Urinary bladder (tissue), 4 donors: ENCODE results near the gene HTT-AS. TPM values are rescaled to one million over a fixed set of nuclear protein-coding genes. Genes with fewer than 3 reads are reported as not detected.

Experiments used
- DNase-seq: peaks from one replicate; pipeline ENCODE4 v3.0.0-alpha.2; 2015; ENCODE audit errors: extremely low spot score
- H3K27ac ChIP-seq: one replicate; pipeline ENCODE4 v1.5.1; 2013; ENCODE audit warnings: low read depth, mild to moderate bottlenecking, moderate library complexity
- H3K36me3 ChIP-seq: one replicate; pipeline ENCODE4 v1.6.1; 2013; ENCODE audit warnings: mild to moderate bottlenecking, moderate library complexity; ENCODE audit not compliant: insufficient read depth
- H3K4me1 ChIP-seq: one replicate; pipeline ENCODE4 v1.6.1; 2013; ENCODE audit warnings: mild to moderate bottlenecking, moderate library complexity; ENCODE audit not compliant: insufficient read depth
- H3K4me3 ChIP-seq: one replicate; pipeline ENCODE4 v1.5.1; 2013; ENCODE audit warnings: low read depth, low read length
- WGBS: extraction: QIAGEN DNeasy Blood & Tissue Kit; methylation state at CpG from one replicate; pipeline ENCODE4 v1.1.7; 2013; 5-methylcytosine and 5-hydroxymethylcytosine counted together
- polyA plus RNA-seq: library from polyadenylated mRNA; stranded (reverse); fragments of 200-250 nt; gene quantifications from one replicate; pipeline ENCODE4 v1.2.3, GENCODE V29; 2013
- total RNA-seq: library from RNA; depleted of rRNA; stranded (reverse); fragments of >200 nt; gene quantifications from one replicate; pipeline ENCODE4 v1.2.3, GENCODE V29; 2014
- donor health status: healthy with polysubstance abuse.
- donor health status: healthy.

The HTT-AS gene
- total and polyA plus RNA-seq, 2 donors: not detected

- WGBS: 21% methylated on average over 6 of the region's 6 CpGs
- Histone ChIP-seq H3K4me1 (no peaks in the 10 kb centered on the region), H3K36me3 (no peaks in the 10 kb centered on the region), H3K27ac (no peak overlapping the region), H3K4me3 (no peak overlapping the region)
- DNase-seq: no peak
Measured at GRCh38 chr4:3037957-3038461, 36.3 kb downstream of the HTT-AS start.

DNA sequence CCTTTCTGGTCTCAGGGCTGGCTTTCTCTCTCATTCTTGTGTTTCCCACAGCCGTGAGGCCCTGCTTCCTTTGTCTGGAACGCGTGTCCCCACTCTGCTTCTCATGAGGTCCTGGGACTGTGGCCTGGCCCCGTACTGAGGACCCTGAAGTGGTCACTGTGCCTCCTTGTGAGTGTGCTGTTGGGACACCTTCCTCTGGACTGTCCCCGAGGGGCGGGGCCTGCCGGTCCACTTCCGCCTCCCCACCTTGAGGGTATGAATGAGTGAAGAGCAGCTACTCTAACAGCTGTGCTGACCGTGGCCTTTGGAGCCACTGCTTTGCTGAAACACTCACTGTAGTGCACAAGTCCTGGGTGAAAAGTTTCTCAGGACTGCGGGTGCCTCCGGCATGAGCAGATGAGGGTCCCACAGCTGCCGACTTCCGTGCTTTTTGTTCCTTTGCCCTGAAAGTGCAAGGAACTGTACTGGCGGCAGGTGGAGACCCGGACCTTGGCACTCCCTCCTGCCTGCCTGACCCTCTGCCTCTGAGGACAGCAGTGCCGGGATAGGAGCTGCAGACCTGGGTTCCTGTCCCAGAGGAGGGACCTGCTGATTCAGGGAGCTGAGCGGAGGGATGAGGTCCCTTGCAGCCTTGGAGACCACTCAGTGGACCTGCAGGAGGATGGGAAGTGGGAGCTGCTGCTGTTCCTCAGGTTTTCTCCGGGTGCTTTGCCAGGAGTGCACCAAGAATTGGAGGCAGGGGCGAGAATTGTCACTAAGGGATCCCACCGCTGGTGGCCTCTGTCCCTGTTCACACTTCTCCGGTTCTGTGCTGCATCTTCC lies 38.0 kb downstream of the HTT-AS start:
- H3K36me3 ChIP-seq: no peaks in the 10 kb centered on the region
- no peaks in the 10 kb centered on the region for H3K4me1 ChIP-seq
- WGBS: 84% methylated on average over 21 of the region's 21 CpGs
- H3K27ac ChIP-seq: no peak overlapping the region
- no peak for DNase-seq
- no peak overlapping the region for H3K4me3 ChIP-seq

GRCh38 chr4:3035674-3036073 lies 38.7 kb downstream of the HTT-AS start:
- no peak for DNase-seq
- H3K4me3 ChIP-seq: no peak overlapping the region
- no peak overlapping the region for H3K27ac ChIP-seq
- H3K36me3 ChIP-seq: no peaks in the 10 kb centered on the region
- H3K4me1 ChIP-seq: no peaks in the 10 kb centered on the region
- WGBS: 80% methylated on average over 6 of the region's 6 CpGs

DNA sequence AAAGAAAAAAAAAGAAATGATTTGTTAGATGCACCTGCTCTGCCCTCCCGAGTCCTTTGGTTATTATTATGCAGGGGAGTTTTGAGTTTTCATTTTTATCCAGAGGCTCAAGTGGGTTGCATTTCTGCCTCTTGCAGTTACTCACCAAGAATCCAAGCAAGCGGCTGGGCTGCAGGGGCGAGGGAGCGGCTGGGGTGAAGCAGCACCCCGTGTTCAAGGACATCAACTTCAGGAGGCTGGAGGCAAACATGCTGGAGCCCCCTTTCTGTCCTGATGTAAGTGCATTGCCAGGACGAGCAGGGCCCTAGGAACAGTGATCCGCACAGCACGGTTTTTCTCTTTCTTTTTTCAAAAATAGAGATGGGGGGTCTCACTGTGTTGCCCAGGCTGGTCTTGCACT lies 39.1 kb downstream of the HTT-AS start:
- Histone ChIP-seq H3K36me3 (no peaks in the 10 kb centered on the region), H3K4me3 (no peak overlapping the region), H3K27ac (no peak overlapping the region), H3K4me1 (no peaks in the 10 kb centered on the region)
- 89% methylated on average over 8 of the region's 8 CpGs for WGBS
- DNase-seq: no peak

GRCh38 chr4:3034231-3034630 lies 40.1 kb downstream of the HTT-AS start:
- Histone ChIP-seq H3K36me3 (no peaks in the 10 kb centered on the region), H3K4me1 (no peaks in the 10 kb centered on the region), H3K27ac (no peak overlapping the region), H3K4me3 (no peak overlapping the region)
- no peak for DNase-seq
- 83% methylated on average over 8 of the region's 8 CpGs for WGBS

- Histone ChIP-seq H3K4me1 (no peaks in the 10 kb centered on the region), H3K4me3 (no peak overlapping the region), H3K36me3 (no peaks in the 10 kb centered on the region), H3K27ac (no peak overlapping the region)
- DNase-seq: no peak
- 50% methylated on average over 12 of the region's 12 CpGs for WGBS
Measured at GRCh38 chr4:3031357-3032082, 42.8 kb downstream of the HTT-AS start.

GRCh38 chr4:3030566-3031356 lies 43.6 kb downstream of the HTT-AS start:
- Histone ChIP-seq H3K4me1 (no peaks in the 10 kb centered on the region), H3K36me3 (no peaks in the 10 kb centered on the region), H3K27ac (no peak overlapping the region), H3K4me3 (no peak overlapping the region)
- WGBS: 77% methylated on average over 18 of the region's 18 CpGs
- no peak for DNase-seq

- WGBS: 96% methylated on average over 9 of the region's 9 CpGs
- Histone ChIP-seq H3K4me1 (no peaks in the 10 kb centered on the region), H3K36me3 (no peaks in the 10 kb centered on the region), H3K27ac (no peak overlapping the region), H3K4me3 (no peak overlapping the region)
- DNase-seq: no peak
Measured at GRCh38 chr4:3029464-3029863, 44.9 kb downstream of the HTT-AS start.

- DNase-seq: no peak
- Histone ChIP-seq H3K36me3 (no peaks in the 10 kb centered on the region), H3K27ac (no peak overlapping the region), H3K4me3 (no peak overlapping the region), H3K4me1 (no peaks in the 10 kb centered on the region)
- 87% methylated on average over 9 of the region's 9 CpGs for WGBS
Measured at GRCh38 chr4:3026540-3026939, 47.8 kb downstream of the HTT-AS start.

GRCh38 chr4:3025881-3026280 lies 48.5 kb downstream of the HTT-AS start:
- no peak for DNase-seq
- WGBS: 93% methylated on average over 21 of the region's 21 CpGs

GRCh38 chr4:3022651-3023050 lies 51.7 kb downstream of the HTT-AS start:
- no peak overlapping the region for H3K27ac ChIP-seq
- WGBS: 76% methylated on average over 3 of the region's 3 CpGs
- DNase-seq: no peak
- no peaks in the 10 kb centered on the region for H3K4me1 ChIP-seq
- H3K4me3 ChIP-seq: no peak overlapping the region
- no peaks in the 10 kb centered on the region for H3K36me3 ChIP-seq

More at GRCh38 chr4:3025881-3026280, 48.5 kb downstream of the HTT-AS start:
- Histone ChIP-seq H3K4me1 (no peaks in the 10 kb centered on the region), H3K4me3 (no peak overlapping the region), H3K36me3 (no peaks in the 10 kb centered on the region), H3K27ac (no peak overlapping the region)

DNA sequence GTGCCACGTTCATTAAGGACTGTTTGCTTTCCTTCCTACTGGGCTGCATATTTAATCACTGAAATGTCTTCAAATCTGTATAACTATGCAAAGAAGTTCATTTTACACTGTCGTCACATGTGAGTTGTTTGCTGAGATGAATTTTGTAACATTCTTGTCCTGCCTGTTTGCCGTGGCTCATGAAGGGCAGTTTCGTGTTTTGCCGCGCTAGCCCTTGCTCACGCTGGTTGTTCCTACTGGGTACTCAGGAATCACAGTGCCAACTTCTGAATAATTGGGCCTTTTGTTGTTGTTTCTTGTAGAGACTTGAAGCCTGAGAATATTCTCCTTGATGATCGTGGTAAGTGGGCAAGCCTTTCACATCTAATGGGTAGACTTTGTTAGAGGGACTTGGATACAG lies 52.2 kb downstream of the HTT-AS start:
- DNase-seq: no peak
- H3K4me3 ChIP-seq: no peak overlapping the region
- WGBS: 86% methylated on average over 8 of the region's 8 CpGs
- H3K36me3 ChIP-seq: no peaks in the 10 kb centered on the region
- H3K4me1 ChIP-seq: no peaks in the 10 kb centered on the region
- H3K27ac ChIP-seq: no peak overlapping the region

- WGBS: 94% methylated on average over 8 of the region's 8 CpGs
Measured at GRCh38 chr4:3021627-3022026, 52.7 kb downstream of the HTT-AS start.

More at GRCh38 chr4:3021627-3022026, 52.7 kb downstream of the HTT-AS start:
- DNase-seq: no peak
- no peak overlapping the region for H3K27ac ChIP-seq
- H3K4me1 ChIP-seq: no peaks in the 10 kb centered on the region
- no peaks in the 10 kb centered on the region for H3K36me3 ChIP-seq
- H3K4me3 ChIP-seq: no peak overlapping the region
